Right ventricle myocardium inferior (tissue), 1 donor: ENCODE measurements around the gene DCP2. TPM values are rescaled to one million over a fixed set of nuclear protein-coding genes. Genes with fewer than 3 reads are reported as not detected.
A peak's percentile ranks its signal among the peaks of the same experiment; 100 is the strongest.

Source experiments
- ATAC-seq: fragments of 200-7000 bp; cut with Tn5 transposase; one replicate; pipeline ENCODE4 v1.9.1; 2020; ENCODE audit warnings: mild to moderate bottlenecking, moderate library complexity
- DNase-seq: peaks from one replicate; pipeline ENCODE4 v3.0.0; 2021; ENCODE audit errors: missing footprints
- intact Hi-C: fragments of 100-400 bp; cut with DNase I; formaldehyde crosslinking; loops from one replicate; pipeline ENCODE4 v1.11.0; 2022
- total RNA-seq: library from RNA; stranded (reverse); fragmentation: NEBNext Ultra II Directional; extraction: Animal tissue kit (Norgen Biotek cat#: 25700); gene quantifications from one replicate; pipeline ENCODE4 v1.2.1, GENCODE V29; 2021
- donor health status: DM: no; HTN: yes; CAD: no; lungs with severe emphysema.

The DCP2 gene
- total RNA-seq, 1 donor from 2014 or later = 18.1 TPM

DNA sequence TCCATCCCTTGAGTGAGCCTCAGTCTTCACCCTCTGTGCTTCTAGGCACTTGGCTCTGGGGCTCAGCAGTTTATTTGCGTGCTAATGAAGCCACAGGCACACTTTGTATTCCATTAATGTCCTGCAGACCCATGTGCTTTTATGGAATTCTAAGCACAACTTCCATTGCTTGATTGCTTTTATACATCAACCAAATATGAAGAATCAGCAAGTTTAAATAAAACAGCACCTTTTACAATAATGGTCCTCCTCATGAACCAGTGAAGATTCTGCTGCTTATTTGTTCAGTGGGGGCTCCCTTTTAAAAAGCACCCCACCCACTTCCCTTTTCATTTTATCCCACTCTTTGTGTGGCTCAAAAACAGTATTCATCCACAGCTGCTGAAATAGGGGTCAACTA lies 60.2 kb downstream of the DCP2 start:
- intact Hi-C loops = no loop called here

GRCh38 chr5:113038136-113038535 lies 61.5 kb downstream of the DCP2 start:
- DNase-seq (no peak), ATAC-seq (no peak)
- intact Hi-C loops = no loop called here

More for the DNA sequence above, 60.2 kb downstream of the DCP2 start:
- no peak for DNase-seq
- ATAC-seq = no peak

DNA sequence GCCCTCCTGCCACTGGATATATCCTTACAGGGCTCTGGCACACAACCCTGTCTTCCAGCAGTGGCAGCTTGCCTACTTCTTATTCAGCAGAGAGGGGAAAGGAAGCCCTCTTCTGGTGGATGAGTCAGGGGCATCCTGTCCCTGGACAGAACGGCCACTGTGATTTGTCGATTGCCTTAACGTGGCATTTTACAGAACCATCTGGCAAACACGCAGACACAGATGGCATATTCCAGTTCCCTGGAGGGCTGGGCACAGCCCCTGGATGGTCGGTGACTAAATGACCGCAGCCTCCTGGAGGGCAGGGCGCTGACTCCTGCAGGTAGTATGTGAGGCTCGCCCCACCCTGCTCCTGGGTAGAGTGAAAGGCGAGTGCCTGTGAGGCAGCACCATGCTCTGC lies 62.1 kb downstream of the DCP2 start:
- ATAC-seq (no peak), DNase-seq (no peak)
- intact Hi-C loops = no loop called here

DNA sequence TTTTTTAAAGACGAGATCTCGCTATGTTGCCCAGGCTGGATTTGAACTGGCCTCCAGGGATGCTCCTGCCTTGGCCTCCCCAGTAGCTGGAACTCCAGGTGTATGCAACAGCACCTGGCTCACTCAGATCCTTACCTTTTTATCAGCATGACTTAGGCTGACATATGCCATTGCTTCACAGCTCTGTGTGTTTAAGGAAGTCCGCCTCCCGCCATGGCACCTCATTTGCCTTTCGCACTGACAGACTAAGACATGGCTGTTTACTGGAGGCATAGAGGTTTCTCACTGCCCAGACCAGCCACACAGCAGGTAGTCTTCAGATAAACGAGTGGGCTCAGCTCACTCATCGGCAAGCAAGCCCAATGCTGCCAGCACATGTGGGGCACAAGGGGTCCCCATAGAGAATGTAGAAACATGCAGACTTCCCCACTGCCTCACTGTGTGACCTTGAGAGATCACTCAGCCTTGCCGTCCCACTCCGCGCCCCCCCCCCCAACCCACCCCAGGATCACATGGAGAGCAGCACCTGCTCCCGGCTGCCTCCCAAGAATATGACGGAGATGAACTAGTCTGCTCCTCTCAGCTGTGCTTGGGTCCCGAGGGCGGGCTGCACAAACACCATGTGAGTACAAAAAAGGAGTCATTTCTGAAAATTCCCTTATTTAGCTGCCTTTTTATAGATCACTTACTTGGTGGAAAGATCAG lies 62.8 kb downstream of the DCP2 start:
- no peak for ATAC-seq
- intact Hi-C loops = no loop called here

GRCh38 chr5:113039934-113040285 lies 63.3 kb downstream of the DCP2 start:
- intact Hi-C loops = loop anchor here (5.0 kb wide), 2 partner anchors 47 to 287 kb away; no protein-coding TSS in a partner anchor
- ATAC-seq = no peak
- no peak for DNase-seq

More for the DNA sequence above, 62.8 kb downstream of the DCP2 start:
- no peak for DNase-seq

DNA sequence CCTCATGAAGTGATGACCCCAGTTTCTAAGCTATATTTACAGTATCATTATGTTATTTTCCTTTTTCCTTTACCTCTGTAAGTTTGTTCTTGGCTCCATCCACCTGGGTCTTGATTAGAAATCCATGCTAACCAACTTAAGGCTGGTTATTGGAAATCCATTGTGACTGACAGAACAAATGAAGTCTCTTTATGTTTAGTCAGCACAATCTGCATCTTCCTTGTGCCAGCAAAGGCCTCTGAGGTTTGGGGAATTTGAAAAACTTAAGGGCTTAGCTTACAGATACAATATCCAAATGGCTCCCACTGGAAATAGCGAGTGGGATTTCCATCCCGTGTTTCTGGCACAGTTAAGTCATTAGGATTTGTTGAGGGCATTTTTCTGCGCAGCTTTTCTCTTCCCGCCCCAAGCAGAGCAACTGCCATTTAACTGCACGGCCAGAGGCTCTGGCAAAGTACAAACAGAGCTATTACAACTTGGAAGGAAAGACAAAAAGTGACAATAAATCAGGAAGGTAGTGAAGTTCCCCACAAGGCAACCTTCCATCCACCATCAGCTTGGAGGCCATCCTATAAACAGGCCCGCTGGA lies 64.2 kb downstream of the DCP2 start:
- no peak for ATAC-seq
- intact Hi-C loops = loop anchor here (5.0 kb wide), 2 partner anchors 47 to 287 kb away; no protein-coding TSS in a partner anchor
- no peak for DNase-seq

GRCh38 chr5:113042491-113043243 lies 66.1 kb downstream of the DCP2 start:
- DNase-seq (no peak), ATAC-seq (no peak)
- intact Hi-C loops = loop anchor here (5.0 kb wide), 2 partner anchors 45 to 285 kb away; no protein-coding TSS in a partner anchor

DNA sequence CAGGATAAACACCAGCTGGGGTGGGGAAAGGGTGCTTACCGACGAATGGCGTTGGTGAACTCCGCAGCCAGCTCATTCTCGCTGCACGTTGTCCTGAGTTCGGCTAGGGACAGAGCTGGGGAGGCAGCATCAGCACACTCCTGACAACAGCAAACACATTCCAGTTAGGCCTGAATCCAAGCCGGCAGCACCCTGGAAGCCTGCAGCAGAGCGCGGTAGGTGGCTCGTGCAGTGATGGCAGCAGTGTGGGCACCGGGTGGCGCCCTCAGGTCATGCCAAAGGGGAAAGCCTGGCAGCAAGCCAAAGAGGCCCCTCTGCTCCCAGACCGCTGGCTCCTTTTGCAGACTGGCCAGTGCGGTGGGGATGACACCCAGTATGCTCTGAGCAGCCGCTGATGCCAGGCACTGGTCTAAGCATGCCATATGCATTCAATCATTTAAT lies 66.9 kb downstream of the DCP2 start:
- DNase-seq (peak; percentile 82), ATAC-seq (peak; percentile 90)
- intact Hi-C loops = loop anchor here (5.0 kb wide), 2 partner anchors 44 to 284 kb away; no protein-coding TSS in a partner anchor

DNA sequence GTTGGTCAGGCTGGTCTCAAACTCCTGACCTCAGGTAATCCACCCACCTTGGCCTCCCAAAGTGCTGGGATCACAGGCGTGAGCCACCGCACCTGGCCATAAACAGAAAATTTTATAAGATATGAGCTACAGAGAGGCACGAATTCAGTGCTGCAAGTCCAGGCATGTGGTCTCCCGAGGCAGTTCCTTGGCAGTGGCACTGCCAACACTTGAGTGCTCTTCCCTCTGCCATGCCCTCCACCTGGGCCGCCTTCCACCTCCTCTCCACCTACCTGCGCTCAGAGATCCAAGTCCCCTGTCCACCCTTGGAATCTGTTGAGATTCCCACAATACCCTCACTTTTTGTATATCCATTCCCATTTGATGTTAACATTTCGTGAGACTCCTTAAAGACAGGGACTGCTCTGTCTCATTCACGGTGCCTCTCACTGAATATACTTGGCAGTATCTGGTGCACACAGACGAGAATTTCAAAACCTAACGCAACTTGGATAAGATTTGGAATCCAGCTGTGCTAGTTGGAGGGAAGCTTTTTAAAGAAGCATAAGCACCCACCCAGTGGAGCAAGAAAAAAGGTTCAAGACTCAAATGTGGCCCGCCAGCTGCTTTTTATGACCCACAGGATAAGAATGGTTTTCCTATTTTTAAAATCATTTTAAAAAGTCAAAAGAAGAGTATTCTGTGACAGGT lies 68.3 kb downstream of the DCP2 start:
- ATAC-seq = peak; percentile 37
- DNase-seq = no peak
- intact Hi-C loops = loop anchor here (5.0 kb wide), 2 partner anchors 42 to 282 kb away; no protein-coding TSS in a partner anchor

DNA sequence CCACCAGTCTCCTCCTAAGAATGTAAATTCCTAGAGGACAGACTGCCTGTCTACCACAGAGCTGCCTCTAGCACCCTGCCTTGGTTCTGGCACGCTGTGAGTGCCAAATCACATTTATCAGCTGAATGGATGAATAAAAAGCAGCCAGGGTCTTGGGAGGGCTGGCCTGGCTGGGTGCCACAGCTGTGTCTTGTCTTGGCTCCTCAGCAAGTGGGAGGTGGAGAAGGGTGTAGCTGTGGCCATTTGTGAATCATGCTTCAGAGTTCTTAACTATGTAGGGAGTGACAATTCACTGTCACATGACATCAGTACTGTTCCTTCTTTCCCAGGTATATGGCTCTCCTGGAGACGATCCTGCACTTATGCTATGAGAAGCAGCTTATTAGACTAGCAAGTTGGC lies 70.6 kb downstream of the DCP2 start:
- intact Hi-C loops = no loop called here
- DNase-seq (no peak), ATAC-seq (no peak)

GRCh38 chr5:113047733-113048652 lies 71.4 kb downstream of the DCP2 start:
- intact Hi-C loops = no loop called here
- ATAC-seq (no peak), DNase-seq (no peak)

DNA sequence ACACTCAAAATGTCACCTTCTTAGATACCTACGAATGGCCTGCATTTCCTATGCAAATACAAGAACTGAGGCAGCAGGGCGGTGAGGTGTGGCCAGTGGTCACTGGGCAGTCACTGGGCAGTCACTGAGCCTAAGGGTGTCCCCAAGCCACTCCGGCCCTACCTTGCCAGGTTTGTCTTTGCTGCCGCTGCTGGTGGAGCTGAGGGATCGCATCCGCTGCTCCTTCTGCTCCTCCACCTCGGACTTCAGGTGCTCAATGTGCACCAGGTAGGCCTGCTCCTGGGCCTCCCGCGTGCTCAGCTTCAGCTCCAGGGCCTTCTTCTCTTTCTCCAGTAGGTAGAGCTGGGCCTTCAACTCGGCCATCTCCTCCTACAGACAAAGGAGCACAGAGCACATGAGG lies 72.3 kb downstream of the DCP2 start:
- DNase-seq = no peak
- no peak for ATAC-seq
- intact Hi-C loops = no loop called here

GRCh38 chr5:113050721-113051382 lies 74.3 kb downstream of the DCP2 start:
- intact Hi-C loops = no loop called here
- no peak for DNase-seq
- peak; percentile 57 for ATAC-seq

- intact Hi-C loops = no loop called here
- DNase-seq (no peak), ATAC-seq (no peak)
Measured at GRCh38 chr5:113052041-113052795, 75.6 kb downstream of the DCP2 start.

DNA sequence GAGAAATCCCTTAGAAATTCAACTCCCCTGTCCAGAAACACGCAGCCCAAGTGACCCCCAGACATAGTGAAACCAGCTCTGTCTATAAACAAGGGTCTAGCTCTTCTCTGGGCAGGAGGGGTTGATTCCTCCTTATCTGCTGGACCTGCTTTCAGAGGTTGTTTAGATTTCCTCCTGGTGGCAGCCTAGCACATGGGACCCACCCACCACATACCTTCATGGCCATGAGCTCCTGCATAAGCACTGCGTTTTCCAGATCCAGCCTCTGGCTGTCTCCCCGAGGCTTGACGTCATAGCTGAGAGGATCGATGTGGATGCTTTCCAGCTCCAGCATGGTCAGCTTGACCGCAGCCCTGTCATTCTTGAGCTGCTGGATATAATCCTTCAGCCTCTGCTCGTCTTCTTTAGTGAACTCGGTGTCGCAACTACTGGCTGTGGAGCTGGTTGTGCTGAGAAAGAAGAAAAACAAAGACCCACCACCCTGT lies 77.0 kb downstream of the DCP2 start:
- peak; percentile 33 for ATAC-seq
- DNase-seq = no peak
- intact Hi-C loops = no loop called here

- DNase-seq (no peak), ATAC-seq (no peak)
- intact Hi-C loops = no loop called here
Measured at GRCh38 chr5:113054899-113055298, 78.3 kb downstream of the DCP2 start.

DNA sequence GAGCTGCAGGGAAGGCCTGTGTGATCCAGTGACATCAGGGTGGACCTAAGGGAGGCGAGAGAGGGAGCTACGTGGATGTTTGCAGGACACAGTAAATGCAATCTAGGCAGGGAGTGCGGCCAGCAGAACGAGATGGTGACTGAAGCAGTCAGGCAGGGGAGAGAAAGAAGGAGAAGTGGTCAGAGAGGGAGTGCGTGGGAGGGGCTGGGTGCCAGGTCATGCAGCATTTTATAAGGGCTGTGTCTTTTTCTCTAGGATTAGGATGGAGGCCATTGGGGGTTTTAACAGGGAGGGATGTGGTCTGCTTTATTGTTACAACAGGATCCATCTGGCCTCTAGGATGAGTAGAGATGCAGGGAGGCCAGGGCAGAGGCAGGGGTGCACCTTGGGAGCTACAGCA lies 80.4 kb downstream of the DCP2 start:
- DNase-seq (no peak), ATAC-seq (no peak)
- intact Hi-C loops = no loop called here
